Osteoblast (primary cell): Measurements from ENCODE around the gene CADPS2. TPM values are rescaled to one million over a fixed set of nuclear protein-coding genes. Genes with fewer than 3 reads are reported as not detected.

Experiments
- DNase-seq: peaks from one replicate; pipeline ENCODE4 v3.0.0; 2011; ENCODE audit warnings: low spot score, mixed read lengths; ENCODE audit not compliant: insufficient read length; ENCODE audit errors: missing footprints
- H2AFZ ChIP-seq: 2 replicates; pipeline ENCODE4 v1.6.0; 2011; ENCODE audit warnings: mild to moderate bottlenecking, low read length
- H3K27ac ChIP-seq: 2 replicates; pipeline ENCODE4 v1.5.1; 2011; ENCODE audit warnings: mild to moderate bottlenecking, low read depth, low read length, moderate library complexity
- H3K27me3 ChIP-seq: 2 replicates; pipeline ENCODE4 v1.6.0; 2012; ENCODE audit warnings: mild to moderate bottlenecking, control low read depth, inconsistent platforms, low read length, moderate library complexity; ENCODE audit not compliant: insufficient read depth
- H3K36me3 ChIP-seq: 2 replicates; pipeline ENCODE4 v1.5.1; 2011; ENCODE audit warnings: mild to moderate bottlenecking, low read length, control low read depth, moderate library complexity; ENCODE audit not compliant: insufficient read depth
- H3K4me1 ChIP-seq: 2 replicates; pipeline ENCODE4 v1.5.1; 2011; ENCODE audit warnings: mild to moderate bottlenecking, low read length, control low read depth, moderate library complexity; ENCODE audit not compliant: insufficient read depth
- H3K4me2 ChIP-seq: 2 replicates; pipeline ENCODE4 v1.6.0; 2011; ENCODE audit warnings: mild to moderate bottlenecking, low read length; ENCODE audit not compliant: insufficient read depth
- H3K4me3 ChIP-seq: fragments of 200-600 bp; sonication (generic); 3 replicates; pipeline ENCODE4 v1.5.1; 2012; ENCODE audit warnings: mild to moderate bottlenecking, low read length, inconsistent platforms; ENCODE audit not compliant: insufficient read depth
- H3K79me2 ChIP-seq: 2 replicates; pipeline ENCODE4 v1.6.0; 2012; ENCODE audit warnings: mild to moderate bottlenecking, low read length, control low read depth, inconsistent platforms; ENCODE audit not compliant: insufficient read depth
- H3K9me3 ChIP-seq: 2 replicates; pipeline ENCODE4 v1.5.1; 2011; ENCODE audit warnings: low read depth, low read length, control low read depth
- H4K20me1 ChIP-seq: 2 replicates; pipeline ENCODE4 v1.6.0; 2012; ENCODE audit warnings: mild to moderate bottlenecking, low read length, control low read depth; ENCODE audit not compliant: insufficient read depth
- total RNA-seq: library from RNA; depleted of rRNA; stranded (reverse); fragments of >200 nt; gene quantifications from 2 replicates; pipeline ENCODE4 v1.2.3, GENCODE V29; 2012
- TF ChIP-seq, protein P1 (sequence below): IDR thresholded peaks from 2 replicates; pipeline ENCODE4 v1.5.1; 2011; ENCODE audit warnings: mild to moderate bottlenecking, low read depth, low read length, moderate library complexity; ENCODE audit errors: extremely low read depth

CADPS2 gene
- total RNA-seq, 1 donor: 21.7 TPM

DNA sequence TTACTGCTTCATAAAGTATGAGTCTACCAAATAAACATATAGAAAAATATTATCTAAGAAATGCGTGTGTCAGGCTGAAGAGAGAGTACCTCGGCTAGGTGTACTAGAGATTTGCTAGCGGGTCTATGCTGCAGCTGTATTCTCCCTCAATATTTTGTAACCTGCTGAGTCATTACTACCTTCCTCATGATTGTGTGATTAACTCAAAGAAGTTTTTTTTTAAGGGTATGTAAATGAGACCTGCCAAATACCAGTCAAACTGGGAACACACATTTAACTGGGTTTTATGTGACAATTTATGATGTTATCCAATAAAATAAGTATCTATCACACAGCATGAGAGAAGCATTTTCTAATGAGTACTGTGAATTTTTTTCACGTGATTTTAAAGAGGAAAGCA is 367.8 kb downstream of the CADPS2 start:
- H3K4me2 ChIP-seq: no peak overlapping the region
- H3K27me3 ChIP-seq: no peaks in the 10 kb centered on the region
- H4K20me1 ChIP-seq: no peaks in the 10 kb centered on the region
- no peak overlapping the region for H3K4me3 ChIP-seq
- H3K36me3 ChIP-seq: no peaks in the 10 kb centered on the region
- H3K79me2 ChIP-seq: no peaks in the 10 kb centered on the region
- H3K4me1 ChIP-seq: no peaks in the 10 kb centered on the region
- no peak for DNase-seq
- H3K9me3 ChIP-seq: no peaks in the 10 kb centered on the region
- no peak overlapping the region for H3K27ac ChIP-seq
- TF ChIP-seq, protein P1, sequence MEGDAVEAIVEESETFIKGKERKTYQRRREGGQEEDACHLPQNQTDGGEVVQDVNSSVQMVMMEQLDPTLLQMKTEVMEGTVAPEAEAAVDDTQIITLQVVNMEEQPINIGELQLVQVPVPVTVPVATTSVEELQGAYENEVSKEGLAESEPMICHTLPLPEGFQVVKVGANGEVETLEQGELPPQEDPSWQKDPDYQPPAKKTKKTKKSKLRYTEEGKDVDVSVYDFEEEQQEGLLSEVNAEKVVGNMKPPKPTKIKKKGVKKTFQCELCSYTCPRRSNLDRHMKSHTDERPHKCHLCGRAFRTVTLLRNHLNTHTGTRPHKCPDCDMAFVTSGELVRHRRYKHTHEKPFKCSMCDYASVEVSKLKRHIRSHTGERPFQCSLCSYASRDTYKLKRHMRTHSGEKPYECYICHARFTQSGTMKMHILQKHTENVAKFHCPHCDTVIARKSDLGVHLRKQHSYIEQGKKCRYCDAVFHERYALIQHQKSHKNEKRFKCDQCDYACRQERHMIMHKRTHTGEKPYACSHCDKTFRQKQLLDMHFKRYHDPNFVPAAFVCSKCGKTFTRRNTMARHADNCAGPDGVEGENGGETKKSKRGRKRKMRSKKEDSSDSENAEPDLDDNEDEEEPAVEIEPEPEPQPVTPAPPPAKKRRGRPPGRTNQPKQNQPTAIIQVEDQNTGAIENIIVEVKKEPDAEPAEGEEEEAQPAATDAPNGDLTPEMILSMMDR: no peak
- no peak overlapping the region for H2AFZ ChIP-seq

DNA sequence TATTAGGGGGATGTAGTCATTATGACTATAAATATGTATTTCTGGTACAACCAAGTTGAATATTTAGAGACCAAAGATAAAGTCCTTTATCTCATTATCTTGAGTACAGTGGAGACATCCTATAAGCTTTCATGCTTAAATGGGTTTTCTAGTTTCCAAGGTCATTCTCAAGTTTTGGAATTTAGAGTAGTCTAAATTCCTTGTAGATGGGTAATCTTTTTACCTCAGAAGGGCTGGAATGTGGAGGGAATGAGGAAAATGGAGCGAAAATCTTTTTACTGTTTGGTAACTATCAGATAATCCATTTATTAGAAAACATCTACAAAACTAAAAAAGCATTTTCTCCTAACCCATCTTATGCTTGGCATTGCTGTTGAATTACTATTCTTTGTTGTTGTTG is 368.7 kb downstream of the CADPS2 start:
- H2AFZ ChIP-seq: no peak overlapping the region
- TF ChIP-seq, protein P1: no peak
- H3K36me3 ChIP-seq: no peaks in the 10 kb centered on the region
- no peak overlapping the region for H3K4me3 ChIP-seq
- H4K20me1 ChIP-seq: no peaks in the 10 kb centered on the region
- H3K27me3 ChIP-seq: no peaks in the 10 kb centered on the region
- DNase-seq: no peak
- H3K4me1 ChIP-seq: no peaks in the 10 kb centered on the region
- no peak overlapping the region for H3K27ac ChIP-seq
- no peak overlapping the region for H3K4me2 ChIP-seq
- H3K79me2 ChIP-seq: no peaks in the 10 kb centered on the region
- no peaks in the 10 kb centered on the region for H3K9me3 ChIP-seq

DNA sequence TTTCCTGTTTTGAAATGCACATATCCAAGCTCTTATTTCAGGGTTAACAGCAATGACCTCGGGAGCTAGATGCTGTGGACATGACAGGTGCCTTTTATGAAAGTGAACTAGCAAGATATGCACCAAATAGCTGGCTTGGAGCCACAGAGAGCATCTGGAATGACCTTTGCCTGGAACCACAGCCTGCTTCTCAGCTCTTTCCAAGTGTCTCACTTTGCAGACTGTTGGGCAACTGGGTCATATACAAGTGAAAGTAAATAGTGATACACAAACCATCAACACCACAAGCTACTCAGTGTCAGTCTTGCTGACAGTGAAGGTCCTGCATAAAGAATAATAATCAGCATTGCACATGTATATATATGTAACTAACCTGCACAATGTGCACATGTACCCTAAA is 370.9 kb downstream of the CADPS2 start:
- H3K27me3 ChIP-seq: no peaks in the 10 kb centered on the region
- H3K79me2 ChIP-seq: no peaks in the 10 kb centered on the region
- H3K27ac ChIP-seq: no peak overlapping the region
- no peak overlapping the region for H3K4me3 ChIP-seq
- no peak for DNase-seq
- H3K9me3 ChIP-seq: no peaks in the 10 kb centered on the region
- no peak overlapping the region for H3K4me2 ChIP-seq
- H2AFZ ChIP-seq: no peak overlapping the region
- no peaks in the 10 kb centered on the region for H4K20me1 ChIP-seq
- TF ChIP-seq, protein P1: no peak
- no peaks in the 10 kb centered on the region for H3K4me1 ChIP-seq
- no peaks in the 10 kb centered on the region for H3K36me3 ChIP-seq

DNA sequence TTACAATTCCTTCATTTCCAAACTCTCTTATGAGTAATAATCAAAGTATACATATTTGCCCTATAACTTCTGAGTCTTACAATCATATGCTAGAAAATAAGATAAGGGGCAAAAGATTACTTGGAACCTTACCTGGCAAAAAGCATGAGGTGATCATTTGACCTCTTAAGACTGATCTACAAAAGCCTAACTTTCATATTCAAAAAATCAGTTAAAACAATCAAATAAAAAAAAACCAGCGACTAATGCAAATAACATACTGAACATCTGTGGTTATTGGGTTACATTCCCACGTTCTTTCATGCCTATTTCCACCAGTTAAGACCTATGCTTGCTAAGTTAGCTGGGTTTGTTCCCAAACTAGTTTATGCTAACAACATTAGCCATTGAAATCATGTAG is 375.0 kb downstream of the CADPS2 start:
- DNase-seq: no peak
- Histone ChIP-seq H3K27ac (no peak overlapping the region), H2AFZ (no peak overlapping the region), H3K27me3 (no peaks in the 10 kb centered on the region), H3K4me1 (no peaks in the 10 kb centered on the region), H3K9me3 (no peaks in the 10 kb centered on the region), H3K4me2 (no peak overlapping the region), H3K36me3 (no peaks in the 10 kb centered on the region), H3K79me2 (no peaks in the 10 kb centered on the region), H4K20me1 (no peaks in the 10 kb centered on the region), H3K4me3 (no peak overlapping the region)
- TF ChIP-seq, protein P1: no peak
